Astrocyte (in vitro differentiated cells and primary cell): ENCODE data around the gene ATG101.

Source experiments
- CTCF ChIP-seq: IDR thresholded peaks from 2 replicates; pipeline ENCODE4 v1.5.1; 2011; ENCODE audit warnings: low read depth, mild to moderate bottlenecking, inconsistent platforms, low read length, moderate library complexity; ENCODE audit not compliant: insufficient read depth
- EZH2 ChIP-seq: IDR thresholded peaks from 2 replicates; pipeline ENCODE4 v1.6.1; 2012; ENCODE audit warnings: mild to moderate bottlenecking, low read length, inconsistent platforms; ENCODE audit not compliant: insufficient read depth

- TF ChIP-seq CTCF (no peak), EZH2 (no peak)
Measured at GRCh38 chr12:52027085-52027843, 42.5 kb upstream of the ATG101 start.
